HG03571 (cell line): Measurements from ENCODE around the gene MGAM2.
"Not testable (repeated sequence)": the region's sequence is repeated elsewhere in the genome, so short reads cannot be mapped to it uniquely, and the experiment has no call there.

Experiments used
- ATAC-seq: cut with Tn5 transposase; IDR thresholded peaks from one replicate; pipeline ENCODE4 v1.9.1; 2021; ENCODE audit not compliant: unreplicated experiment

Gene MGAM2

GRCh38 chr7:142111499-142111898 is at the start of gene MGAM2:
Gene MGAM2, plus strand, starts transcription at chr7:142111718. Its CDS starts 5,156 bp downstream, at chr7:142116874.
- ATAC-seq = no peak

- no peak for ATAC-seq
These were observed 47.7 kb upstream of the MGAM2 start for GRCh38 chr7:142063551-142064442.

GRCh38 chr7:142066536-142066935 is 45.0 kb upstream of the MGAM2 start:
- no peak for ATAC-seq

- ATAC-seq = no peak
These were observed 33.8 kb upstream of the MGAM2 start for GRCh38 chr7:142077762-142078161.

- ATAC-seq = no peak
These were observed 27.9 kb upstream of the MGAM2 start for GRCh38 chr7:142083605-142084004.

- no peak for ATAC-seq
These were observed 26.1 kb upstream of the MGAM2 start for GRCh38 chr7:142085428-142085827.

- no peak for ATAC-seq
These were observed 23.4 kb upstream of the MGAM2 start for GRCh38 chr7:142088022-142088714.

- ATAC-seq = no peak
These were observed 22.5 kb upstream of the MGAM2 start for GRCh38 chr7:142089035-142089434.

- no peak for ATAC-seq
These were observed 19.6 kb upstream of the MGAM2 start for GRCh38 chr7:142091961-142092360.

GRCh38 chr7:142094861-142095260 is 16.7 kb upstream of the MGAM2 start:
- no peak for ATAC-seq

GRCh38 chr7:142097571-142097970 is 13.9 kb upstream of the MGAM2 start:
- no peak for ATAC-seq

GRCh38 chr7:142098004-142098403 is 13.5 kb upstream of the MGAM2 start:
- ATAC-seq = no peak

GRCh38 chr7:142099347-142099746 is 12.2 kb upstream of the MGAM2 start:
- not testable (repeated sequence) for ATAC-seq

- ATAC-seq = no peak
These were observed 10.9 kb upstream of the MGAM2 start for GRCh38 chr7:142100634-142101033.

GRCh38 chr7:142101794-142102193 is 9.7 kb upstream of the MGAM2 start:
- not testable (repeated sequence) for ATAC-seq

- ATAC-seq = no peak
These were observed 6.7 kb upstream of the MGAM2 start for GRCh38 chr7:142104550-142105527.

- no peak for ATAC-seq
These were observed 2.6 kb upstream of the MGAM2 start for GRCh38 chr7:142108728-142109505.

- ATAC-seq = no peak
These were observed 1.4 kb upstream of the MGAM2 start for GRCh38 chr7:142110098-142110497.

- no peak for ATAC-seq
These were observed 880 bp upstream of the MGAM2 start for GRCh38 chr7:142110638-142111037.

- ATAC-seq = no peak
These were observed 568 bp downstream of the MGAM2 start for GRCh38 chr7:142112086-142112485.
